ENCODE data around the gene ITPR2. TPM values are rescaled to one million over a fixed set of nuclear protein-coding genes. Genes with fewer than 3 reads are reported as not detected.
"Not testable (repeated sequence)": the region's sequence is repeated elsewhere in the genome, so short reads cannot be mapped to it uniquely, and the experiment has no call there.

ITPR2 gene
- total RNA-seq, 1 donor from 2014 or later = 15.8 TPM

GRCh38 chr12:26734510-26735248 lies 98.3 kb downstream of the ITPR2 start:
- no peak for DNase-seq

GRCh38 chr12:26732005-26732908 lies 100.7 kb downstream of the ITPR2 start:
- intact Hi-C loops (cut with micrococcal nuclease) = no loop called here
- Histone ChIP-seq H3K9me3 (replicated peaks) (no peaks in the 10 kb centered on the region), H3K27me3 (ENCODE audit: low read depth) (no peaks in the 10 kb centered on the region), H3K4me3 (no peak overlapping the region), H3K4me1 (peaks cover 16% of the 10 kb centered on the region), H3K27ac (replicated peaks) (no peak overlapping the region), H3K36me3 (no peaks in the 10 kb centered on the region)
- no peak for DNase-seq
- no peak for TF ChIP-seq CTCF (IDR thresholded peaks at IDR 0.05; ENCODE audit: borderline replicate concordance)

More at GRCh38 chr12:26734510-26735248, 98.3 kb downstream of the ITPR2 start:
- TF ChIP-seq CTCF (IDR thresholded peaks at IDR 0.05; ENCODE audit: borderline replicate concordance) = no peak
- H3K4me3 ChIP-seq = no peak overlapping the region
- intact Hi-C loops (cut with micrococcal nuclease) = no loop called here
- H3K27me3 ChIP-seq (ENCODE audit: low read depth) = no peaks in the 10 kb centered on the region
- no peaks in the 10 kb centered on the region for H3K36me3 ChIP-seq
- H3K9me3 ChIP-seq (replicated peaks) = peaks cover 11% of the 10 kb centered on the region
- no peak overlapping the region for H3K27ac ChIP-seq (replicated peaks)
- peaks cover 13% of the 10 kb centered on the region for H3K4me1 ChIP-seq

GRCh38 chr12:26730481-26731350 lies 102.3 kb downstream of the ITPR2 start:
- no peak overlapping the region for H3K27ac ChIP-seq (replicated peaks)
- DNase-seq = no peak
- no peak overlapping the region for H3K4me3 ChIP-seq
- H3K36me3 ChIP-seq = no peaks in the 10 kb centered on the region
- H3K9me3 ChIP-seq (replicated peaks) = no peaks in the 10 kb centered on the region
- H3K4me1 ChIP-seq = peaks cover 23% of the 10 kb centered on the region
- no peaks in the 10 kb centered on the region for H3K27me3 ChIP-seq (ENCODE audit: low read depth)
- intact Hi-C loops (cut with micrococcal nuclease) = no loop called here
- TF ChIP-seq CTCF (IDR thresholded peaks at IDR 0.05; ENCODE audit: borderline replicate concordance) = no peak

GRCh38 chr12:26729137-26729671 lies 103.8 kb downstream of the ITPR2 start:
- intact Hi-C loops (cut with micrococcal nuclease); H3K27me3 ChIP-seq (ENCODE audit: low read depth); H3K27ac ChIP-seq (replicated peaks); H3K36me3 ChIP-seq; H3K4me3 ChIP-seq; DNase-seq; H3K9me3 ChIP-seq (replicated peaks): not testable (repeated sequence)
- H3K4me1 ChIP-seq = peaks cover 29% of the 10 kb centered on the region

GRCh38 chr12:26728205-26729050 lies 104.6 kb downstream of the ITPR2 start:
- Histone ChIP-seq H3K4me1 (peaks cover 35% of the 10 kb centered on the region), H3K36me3 (no peaks in the 10 kb centered on the region), H3K27me3 (ENCODE audit: low read depth) (no peaks in the 10 kb centered on the region), H3K9me3 (replicated peaks) (no peaks in the 10 kb centered on the region), H3K4me3 (no peak overlapping the region), H3K27ac (replicated peaks) (no peak overlapping the region)
- no peak for DNase-seq
- intact Hi-C loops (cut with micrococcal nuclease) = no loop called here
- TF ChIP-seq CTCF (IDR thresholded peaks at IDR 0.05; ENCODE audit: borderline replicate concordance) = no peak
